Erythroblast (primary cell): ENCODE measurements around the gene WNT9A.
"Not testable (repeated sequence)": the region's sequence is repeated elsewhere in the genome, so short reads cannot be mapped to it uniquely, and the experiment has no call there.

Experiments used
- DNase-seq, 2 experiments: peaks; one replicate each; lab custom pipeline; 2025; lab: John Stamatoyannopoulos, UW
- GATA1 ChIP-seq: IDR thresholded peaks from 2 replicates; pipeline ENCODE4 v1.6.1; 2011; ENCODE audit warnings: low read depth, mild to moderate bottlenecking, control low read depth, low read length, moderate library complexity
- POLR2A ChIP-seq: IDR thresholded peaks from 2 replicates; pipeline ENCODE4 v1.6.1; 2011; ENCODE audit warnings: mild to moderate bottlenecking, low read length

Gene WNT9A

DNA sequence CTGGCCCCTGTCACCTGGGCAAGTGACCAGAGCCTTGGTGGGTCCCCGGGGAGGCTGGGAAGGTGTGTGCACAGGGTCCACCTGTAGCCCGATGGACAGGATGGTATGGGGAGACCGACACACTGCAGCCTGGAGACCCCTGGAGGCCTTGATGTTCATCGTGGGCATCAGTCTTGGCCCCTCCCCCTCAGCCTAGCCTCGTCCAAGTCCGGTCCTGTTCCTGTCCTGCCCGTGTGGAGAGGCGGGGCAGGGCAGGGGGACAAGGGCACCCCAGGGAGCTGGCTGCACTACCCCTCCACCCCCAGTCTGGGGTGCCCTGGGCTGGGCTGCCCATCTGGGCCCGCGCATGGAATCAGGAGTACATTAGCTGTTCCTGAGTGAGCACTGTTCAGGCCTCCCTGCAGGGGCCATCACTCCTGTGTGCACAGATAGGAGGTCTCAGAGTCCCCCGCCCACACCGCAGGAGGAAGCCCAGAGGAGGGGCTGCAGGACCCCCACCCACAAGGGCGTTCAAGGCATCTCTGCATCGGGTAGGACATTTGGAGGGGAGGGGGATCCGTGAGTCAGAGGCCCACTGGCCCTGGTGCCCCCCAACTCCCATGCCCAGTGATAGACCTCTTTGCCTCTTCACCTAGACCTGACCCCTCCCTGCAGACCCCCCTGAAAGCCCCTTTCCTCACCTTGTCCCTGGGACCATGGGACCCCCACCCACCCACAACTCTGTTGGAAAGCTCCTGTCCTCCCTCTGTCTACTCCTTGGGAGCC, 63.2 kb downstream of the WNT9A start:
- TF ChIP-seq GATA1: no peak
- TF ChIP-seq POLR2A: no peak
- DNase-seq: no peak

DNA sequence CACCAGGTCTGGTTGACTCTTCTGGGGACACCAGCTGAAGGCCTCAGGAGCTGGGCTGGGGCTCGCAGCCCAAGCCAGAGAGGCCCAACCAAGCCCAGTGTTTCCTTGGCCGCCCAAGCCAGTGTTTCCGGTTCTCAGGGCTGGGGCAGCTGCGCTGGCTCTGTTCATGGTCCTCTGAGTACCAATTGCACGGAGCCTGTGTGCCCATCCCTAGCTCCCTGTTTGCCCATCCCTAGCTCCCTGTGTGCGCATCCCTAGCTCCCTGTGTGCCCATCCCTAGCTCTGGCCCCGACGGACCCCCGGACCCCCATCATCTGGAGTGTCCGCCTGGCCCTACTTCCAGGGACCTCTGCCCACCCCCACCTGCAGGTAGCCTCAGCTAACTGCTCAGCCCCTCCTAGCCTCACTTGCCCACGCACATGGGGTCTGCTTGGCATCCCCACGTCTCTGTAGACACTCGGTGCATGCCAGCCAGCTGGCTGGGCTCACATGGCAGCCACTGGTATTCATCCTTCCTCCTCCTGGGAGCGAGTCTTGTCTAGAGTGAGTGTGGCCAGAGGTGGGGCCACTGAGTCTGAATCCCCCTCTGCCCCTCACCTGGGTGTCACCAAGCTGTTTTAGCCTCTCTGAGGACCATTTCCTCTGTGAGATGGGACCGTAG, 64.0 kb downstream of the WNT9A start:
- DNase-seq: no peak
- TF ChIP-seq POLR2A (no peak), GATA1 (no peak)

DNA sequence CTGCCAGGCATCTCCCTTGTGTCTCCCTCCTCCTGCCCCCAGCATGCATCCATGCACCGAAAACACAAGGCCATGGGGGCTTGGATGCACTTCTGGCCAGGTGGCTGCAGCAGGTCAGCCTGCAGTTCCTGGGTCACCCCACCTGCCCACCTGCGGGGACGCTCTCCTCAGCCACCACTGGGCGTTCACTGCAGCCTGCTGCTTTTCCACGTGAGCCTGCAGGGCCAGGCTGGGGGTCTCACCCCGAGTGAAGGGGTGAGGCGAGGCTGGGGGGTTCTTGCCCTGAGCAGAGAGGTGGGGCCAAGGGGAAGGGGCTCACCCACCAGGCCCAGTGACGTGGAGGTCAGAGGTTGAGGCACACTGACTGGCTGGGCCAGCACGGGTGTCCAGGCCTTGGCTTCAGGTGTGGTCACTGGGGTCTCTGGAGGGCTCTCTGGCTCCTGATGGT, 64.6 kb downstream of the WNT9A start:
- no peak for TF ChIP-seq POLR2A
- no peak for TF ChIP-seq GATA1
- no peak for DNase-seq

DNA sequence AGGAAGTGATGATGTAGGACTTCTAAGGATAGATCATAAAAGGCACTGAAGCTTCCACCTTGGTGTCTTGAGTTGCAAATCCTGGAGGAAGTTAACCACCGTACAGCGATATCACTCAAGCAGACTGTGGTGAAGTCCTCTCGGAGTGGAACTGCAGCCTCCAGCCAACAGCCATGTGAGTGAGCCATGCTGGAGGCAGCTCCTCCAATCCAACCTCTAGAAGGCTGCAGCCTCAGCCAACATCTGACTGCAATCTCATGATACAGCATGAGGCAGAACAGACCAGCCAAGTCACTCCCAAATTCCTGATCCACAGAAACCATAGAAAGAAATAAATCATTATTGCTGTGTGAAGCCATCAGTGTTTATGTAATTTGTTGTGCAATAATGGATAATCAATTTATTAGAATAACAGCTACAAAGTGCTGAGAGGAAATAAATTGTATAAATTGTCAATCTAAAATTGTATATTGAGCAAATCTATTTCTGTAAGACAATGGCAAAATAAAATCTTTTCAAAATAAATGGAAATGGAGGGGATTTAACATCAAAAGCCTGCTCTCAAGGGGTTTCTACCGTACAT, 67.3 kb downstream of the WNT9A start:
- DNase-seq: no peak
- no peak for TF ChIP-seq POLR2A
- TF ChIP-seq GATA1: no peak

DNA sequence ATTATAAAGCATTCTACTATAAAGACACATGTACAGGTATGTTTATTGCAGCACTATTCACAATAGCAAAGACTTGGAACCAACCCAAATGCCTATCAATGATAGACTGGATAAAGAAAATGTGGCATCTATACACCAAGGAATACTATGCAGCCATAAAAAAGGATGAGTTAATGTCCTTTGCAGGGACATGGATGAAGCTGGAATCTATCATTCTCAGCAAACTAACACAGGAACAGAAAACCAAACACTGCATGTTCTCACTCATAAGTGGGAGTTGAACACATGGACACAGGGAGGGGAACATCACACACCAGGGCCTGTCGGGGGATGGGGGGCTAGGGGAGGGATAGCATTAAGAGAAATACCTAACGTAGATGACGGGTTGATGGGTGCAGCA, 69.9 kb downstream of the WNT9A start:
- DNase-seq: not testable (repeated sequence)

DNA sequence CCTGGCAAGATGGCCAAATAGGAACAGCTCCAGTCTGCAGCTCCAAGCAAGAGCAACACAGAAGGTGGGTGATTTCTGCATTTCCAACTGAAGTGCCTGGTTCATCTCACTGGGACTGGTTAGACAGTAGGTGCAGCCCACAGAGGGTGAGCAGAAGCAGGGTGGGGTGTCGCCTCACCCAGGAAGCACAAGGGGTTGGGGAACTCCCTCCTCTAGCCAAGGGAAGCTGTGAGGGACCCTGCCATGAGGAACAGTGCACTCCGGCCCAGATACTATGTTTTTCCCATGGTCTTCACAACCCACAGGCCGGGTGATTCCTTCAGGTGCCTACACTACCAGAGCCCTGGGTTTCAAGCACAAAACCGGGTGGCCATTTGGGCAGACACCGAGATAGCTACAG, 75.8 kb downstream of the WNT9A start:
- DNase-seq: not testable (repeated sequence)

DNA sequence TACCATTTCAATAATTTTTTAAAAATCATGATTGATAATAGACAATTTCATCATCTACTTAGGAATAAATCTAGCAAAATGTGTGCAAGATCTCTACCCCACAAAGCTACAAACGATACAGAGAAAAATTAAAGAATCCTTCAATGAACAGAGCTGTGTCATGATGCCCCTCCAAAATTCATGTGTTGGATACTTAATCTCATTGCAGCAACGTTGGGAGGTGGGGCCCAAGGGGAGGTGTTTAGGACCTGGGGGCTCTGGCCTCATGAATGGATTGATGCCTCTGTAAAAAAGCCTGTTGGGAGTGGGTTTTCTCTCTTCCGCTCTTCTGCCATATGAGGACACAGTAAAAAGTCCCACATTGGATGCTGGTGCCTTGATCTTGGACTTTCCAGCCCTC, 77.4 kb downstream of the WNT9A start:
- TF ChIP-seq POLR2A: no peak
- TF ChIP-seq GATA1: no peak
- DNase-seq: no peak

DNA sequence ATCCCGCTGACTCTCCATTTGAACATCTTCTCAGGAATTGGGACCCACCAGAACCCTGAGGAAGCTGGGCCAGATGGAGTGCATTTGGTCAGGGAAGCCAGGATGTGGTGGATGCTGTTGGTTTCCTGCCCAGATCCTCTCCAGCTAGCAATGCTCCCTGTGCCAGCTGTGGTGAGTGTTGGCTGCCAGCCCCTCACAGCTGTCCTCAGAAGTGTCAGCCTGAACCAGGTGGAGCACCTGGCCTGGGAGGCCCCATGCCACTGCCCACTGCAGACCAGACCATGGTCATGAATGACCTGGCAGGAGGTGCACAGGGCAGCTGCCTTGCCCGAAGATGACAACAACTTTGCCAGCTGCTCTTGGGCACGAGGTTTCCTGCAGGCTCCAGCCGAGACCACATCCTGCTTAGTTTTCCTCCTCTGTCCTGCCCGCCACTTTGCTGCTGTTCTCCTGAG, 77.9 kb downstream of the WNT9A start:
- no peak for DNase-seq
- TF ChIP-seq GATA1 (no peak), POLR2A (no peak)

DNA sequence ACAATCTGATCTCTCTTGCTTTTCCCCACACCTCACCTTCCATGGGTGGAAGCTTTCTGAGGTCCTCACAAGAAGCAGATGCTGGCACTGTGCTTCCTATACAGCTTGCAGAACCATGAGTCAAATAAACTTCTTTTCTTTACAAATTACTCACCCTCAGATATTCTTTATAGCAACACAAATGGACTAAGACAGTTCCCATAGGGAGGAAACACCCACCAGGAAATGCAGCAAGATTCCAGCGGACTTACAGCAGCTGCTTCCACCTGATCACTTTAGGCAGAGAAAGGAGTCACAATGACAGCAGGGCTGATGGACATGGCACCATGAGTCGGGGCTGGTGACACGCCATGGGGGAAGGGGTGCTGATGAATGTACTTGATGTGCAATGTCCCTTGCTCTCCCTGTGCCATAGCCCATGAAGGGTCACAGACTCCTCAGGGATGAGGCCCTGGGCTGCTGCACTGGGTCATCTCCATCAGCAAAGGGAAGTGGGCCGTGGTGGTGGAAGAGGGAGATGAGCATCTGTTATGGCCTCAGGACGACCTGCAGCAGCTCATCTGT, 78.4 kb downstream of the WNT9A start:
- no peak for TF ChIP-seq GATA1
- TF ChIP-seq POLR2A: no peak
- DNase-seq: no peak
